D721Med (cell line): Measurements from ENCODE around the gene HIP1.
"Not testable (repeated sequence)": the region's sequence is repeated elsewhere in the genome, so short reads cannot be mapped to it uniquely, and the experiment has no call there.

Experiments used
- DNase-seq: peaks from one replicate; pipeline ENCODE4 v3.0.0; 2011; ENCODE audit warnings: low spot score; ENCODE audit not compliant: insufficient read length
- FAIRE-seq: peaks from 2 replicates; lab custom pipeline; 2011; peaks lifted over from hg19 to GRCh38; lab: Jason Lieb, UNC
- CTCF ChIP-seq: IDR thresholded peaks from 2 replicates; pipeline ENCODE4 v1.5.1; 2012; ENCODE audit warnings: mild to moderate bottlenecking, control low read depth; ENCODE audit not compliant: insufficient read depth; ENCODE audit errors: missing control alignments

Gene HIP1

DNA sequence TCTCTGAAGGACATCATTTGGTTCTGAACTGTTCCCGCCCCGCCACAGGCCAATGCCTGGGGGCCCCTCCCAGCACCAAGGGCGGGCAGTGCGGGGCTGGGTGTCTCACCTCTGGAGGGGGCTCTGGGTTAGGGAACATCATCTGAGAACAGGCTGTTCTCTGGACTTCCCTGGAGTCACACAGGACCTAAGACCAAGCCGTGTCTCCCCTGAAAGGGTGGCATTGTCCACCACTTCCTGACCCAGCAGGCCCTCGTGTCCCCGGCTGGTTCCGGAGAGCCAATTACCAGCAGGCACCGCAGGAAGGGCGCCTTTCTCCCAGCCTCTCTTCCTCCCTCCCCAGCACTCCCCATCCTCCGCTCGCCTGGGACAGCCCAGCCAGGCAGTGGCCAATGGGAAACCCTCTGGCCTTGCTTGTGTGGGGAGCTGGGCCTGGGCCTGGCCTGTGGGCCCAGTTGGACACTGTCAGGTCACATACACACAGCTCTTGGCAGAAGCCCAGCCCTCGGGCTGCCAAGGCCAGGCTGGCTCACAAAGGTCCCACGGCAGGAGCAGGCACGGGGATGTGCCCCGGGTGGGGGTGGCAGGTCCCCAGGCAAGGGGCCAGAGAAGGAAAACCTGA lies 127.1 kb downstream of the HIP1 start:
- no peak for DNase-seq
- no peak for FAIRE-seq
- no peak for TF ChIP-seq CTCF

- not testable (repeated sequence) for DNase-seq, FAIRE-seq
Observed at GRCh38 chr7:75609416-75609815, 129.3 kb downstream of the HIP1 start.

GRCh38 chr7:75608451-75609122 lies 130.2 kb downstream of the HIP1 start:
- TF ChIP-seq CTCF = no peak
- no peak for DNase-seq
- no peak for FAIRE-seq

GRCh38 chr7:75604408-75604807 lies 134.3 kb downstream of the HIP1 start:
- DNase-seq = no peak
- no peak for TF ChIP-seq CTCF
- FAIRE-seq = no peak

DNA sequence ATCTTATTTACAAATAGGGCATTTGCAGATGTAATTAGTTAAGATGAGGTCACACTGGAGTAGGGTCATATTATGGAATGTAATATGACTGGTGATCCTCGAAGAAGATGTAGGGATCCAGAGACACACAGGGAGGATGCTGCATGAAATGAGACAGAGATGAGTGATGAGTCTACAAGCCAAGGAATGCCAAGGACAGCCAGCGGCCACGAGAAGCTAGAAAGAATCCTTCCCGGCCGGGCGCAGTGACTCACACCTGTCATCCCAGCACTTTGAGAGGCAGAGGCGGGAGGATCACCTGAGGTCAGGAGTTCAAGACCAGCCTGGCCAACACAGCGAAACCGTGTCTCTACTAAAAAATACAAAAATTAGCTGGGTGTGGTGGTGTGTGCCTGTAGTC lies 135.9 kb downstream of the HIP1 start:
- FAIRE-seq, DNase-seq: not testable (repeated sequence)

DNA sequence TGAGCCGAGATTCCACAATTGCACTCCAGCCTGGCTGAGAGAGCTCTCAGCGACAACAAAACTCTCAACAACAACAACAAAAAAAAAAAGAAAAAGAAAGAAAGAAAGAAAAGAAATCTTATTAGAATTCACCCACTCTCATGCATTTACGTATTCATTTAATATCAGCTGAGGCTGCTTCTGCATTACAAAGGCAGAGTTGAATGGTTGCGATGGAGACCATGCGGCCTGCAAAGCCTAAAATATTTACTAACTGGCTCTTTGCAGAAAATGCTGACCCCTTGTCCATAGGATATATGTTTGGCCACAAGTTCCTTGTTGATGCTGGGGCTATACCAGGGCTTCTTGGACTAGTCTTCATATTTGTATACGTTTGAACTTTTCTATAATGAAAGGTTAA lies 137.2 kb downstream of the HIP1 start:
- no peak for DNase-seq
- no peak for TF ChIP-seq CTCF
- no peak for FAIRE-seq

- DNase-seq, FAIRE-seq: not testable (repeated sequence)
Observed at GRCh38 chr7:75600748-75601147, 138.0 kb downstream of the HIP1 start.

- FAIRE-seq (no peak), DNase-seq (no peak)
- TF ChIP-seq CTCF = no peak
Observed at GRCh38 chr7:75599244-75599781, 139.4 kb downstream of the HIP1 start.
